GM21576 (cell line): ENCODE data around the gene SYNPO2.

ENCODE experiments used
- ATAC-seq: cut with Tn5 transposase; IDR thresholded peaks from one replicate; pipeline ENCODE4 v1.9.1; 2021; ENCODE audit warnings: mild to moderate bottlenecking, moderate library complexity; ENCODE audit not compliant: unreplicated experiment

Gene SYNPO2

GRCh38 chr4:118931786-118932185 is 43.1 kb downstream of the SYNPO2 start:
- ATAC-seq = no peak

GRCh38 chr4:118935819-118936218 is 47.2 kb downstream of the SYNPO2 start:
- ATAC-seq = no peak

- ATAC-seq = no peak
Measured at GRCh38 chr4:118936406-118936805, 47.8 kb downstream of the SYNPO2 start.

GRCh38 chr4:118939169-118939783 is 50.6 kb downstream of the SYNPO2 start:
- ATAC-seq = no peak

GRCh38 chr4:118941149-118941548 is 52.5 kb downstream of the SYNPO2 start:
- no peak for ATAC-seq

- ATAC-seq = no peak
Measured at GRCh38 chr4:118941799-118942198, 53.1 kb downstream of the SYNPO2 start.

GRCh38 chr4:118942465-118942864 is 53.8 kb downstream of the SYNPO2 start:
- no peak for ATAC-seq

- ATAC-seq = no peak
Measured at GRCh38 chr4:118947095-118947494, 58.4 kb downstream of the SYNPO2 start.

GRCh38 chr4:118948545-118949144 is 60.0 kb downstream of the SYNPO2 start:
- no peak for ATAC-seq

- ATAC-seq = no peak
Measured at GRCh38 chr4:118950224-118950623, 61.6 kb downstream of the SYNPO2 start.

GRCh38 chr4:118950929-118951570 is 62.4 kb downstream of the SYNPO2 start:
- no peak for ATAC-seq

GRCh38 chr4:118953276-118953675 is 64.6 kb downstream of the SYNPO2 start:
- no peak for ATAC-seq

GRCh38 chr4:118954246-118954645 is 65.6 kb downstream of the SYNPO2 start:
- no peak for ATAC-seq

GRCh38 chr4:118955515-118955914 is 66.9 kb downstream of the SYNPO2 start:
- no peak for ATAC-seq

- ATAC-seq = no peak
Measured at GRCh38 chr4:118957722-118958445, 69.2 kb downstream of the SYNPO2 start.

GRCh38 chr4:118962540-118962939 is 73.9 kb downstream of the SYNPO2 start:
- ATAC-seq = no peak

- no peak for ATAC-seq
Measured at GRCh38 chr4:118964891-118965411, 76.3 kb downstream of the SYNPO2 start.

GRCh38 chr4:118967393-118967792 is 78.7 kb downstream of the SYNPO2 start:
- no peak for ATAC-seq

- peak; percentile 100 for ATAC-seq
Measured at GRCh38 chr4:118968005-118968404, 79.4 kb downstream of the SYNPO2 start.

- no peak for ATAC-seq
Measured at GRCh38 chr4:118968813-118969212, 80.2 kb downstream of the SYNPO2 start.

GRCh38 chr4:118969359-118969758 is 80.7 kb downstream of the SYNPO2 start:
- no peak for ATAC-seq
